ENCODE measurements around the gene JMY. TPM values are rescaled to one million over a fixed set of nuclear protein-coding genes. Genes with fewer than 3 reads are reported as not detected.

JMY gene
- total RNA-seq, 1 experiment from 2014 or later, result 15.2 TPM

DNA sequence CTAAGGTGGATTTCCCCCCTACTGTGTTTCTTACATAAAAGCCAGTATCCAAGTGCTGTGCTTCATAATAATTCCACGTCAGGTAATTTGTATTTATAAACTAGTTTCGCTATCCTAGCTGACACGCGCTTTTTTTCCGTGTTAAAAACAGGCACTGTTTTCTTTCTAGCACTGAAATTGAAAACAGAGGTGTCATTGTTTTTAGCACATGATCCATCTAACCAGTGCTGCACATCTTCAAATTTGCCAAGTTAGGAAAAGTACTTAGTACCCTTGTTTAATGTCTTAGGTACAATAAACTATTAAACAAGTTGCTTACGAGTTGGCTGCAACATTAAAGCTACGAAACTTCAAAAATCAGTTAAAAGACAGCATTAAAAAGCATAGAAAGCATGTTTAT, 49.9 kb downstream of the JMY start:
- H3K4me3 Mint-ChIP-seq, result no peak overlapping the region
- no peaks in the 10 kb centered on the region for H3K9me3 Mint-ChIP-seq
- Histone ChIP-seq H4K8ac (replicated peaks; ENCODE audit: insufficient read length, low read depth, low read length) (no peak overlapping the region), H2BK12ac (ENCODE audit: insufficient read length, low read depth, low read length) (no peak overlapping the region), H2BK5ac (ENCODE audit: insufficient read length, low read length) (no peak overlapping the region), H2BK120ac (ENCODE audit: low read depth, low read length, poor library complexity, severe bottlenecking) (no peak overlapping the region), H4K91ac (ENCODE audit: insufficient read length, low read depth, low read length) (no peak overlapping the region), H2AK5ac (ENCODE audit: insufficient read length, low read length) (no peak overlapping the region), H3K9me3 (ENCODE audit: control insufficient read depth, low read depth, low read length) (no peaks in the 10 kb centered on the region), H4K5ac (ENCODE audit: insufficient read length, low read depth, low read length) (no peak overlapping the region), H3K4me2 (ENCODE audit: insufficient read depth, insufficient read length, low read length) (no peak overlapping the region), H3K23me2 (ENCODE audit: insufficient read length, low read depth, low read length, poor library complexity, severe bottlenecking) (no peaks in the 10 kb centered on the region), H3K79me1 (ENCODE audit: insufficient read depth, low read depth, low read length, poor library complexity, severe bottlenecking) (no peaks in the 10 kb centered on the region), H3T11ph (ENCODE audit: low read length) (no peak overlapping the region), H3K56ac (ENCODE audit: insufficient read length, low read depth, low read length) (no peak overlapping the region), H3K23ac (ENCODE audit: insufficient read length, low read depth, low read length) (no peak overlapping the region), H3K27me3 (ENCODE audit: insufficient read depth, low read length) (no peaks in the 10 kb centered on the region), H3K4ac (ENCODE audit: low read depth, low read length) (no peak overlapping the region), H3K14ac (ENCODE audit: insufficient read depth, low read length) (no peak overlapping the region), H4K20me1 (ENCODE audit: control insufficient read depth, insufficient read depth, insufficient read length) (no peaks in the 10 kb centered on the region), H2AFZ (ENCODE audit: low read length) (no peak overlapping the region), H2BK20ac (ENCODE audit: low read depth, low read length, poor library complexity, severe bottlenecking) (no peak overlapping the region), H3K9ac (ENCODE audit: extremely low read depth, insufficient read length, low read length) (no peak overlapping the region), H3K4me1 (ENCODE audit: insufficient read depth, low read length) (no peaks in the 10 kb centered on the region; the same call in 1 of the 2 replicates), H2BK15ac (ENCODE audit: low read depth, low read length) (no peak overlapping the region), H3K27ac (ENCODE audit: insufficient read length, low read depth, low read length) (no peak overlapping the region), H3K79me2 (ENCODE audit: insufficient read depth, low read length) (no peaks in the 10 kb centered on the region), H3K18ac (ENCODE audit: insufficient read length, low read depth, low read length) (no peak overlapping the region)
- H3K36me3 Mint-ChIP-seq (ENCODE audit: insufficient read depth in 1 of 3, low read depth in 3 of 3), result peaks cover 6 to 33% (median 21%) of the 10 kb centered on the region in 3 experiments
- peaks cover 5 to 6% of the 10 kb centered on the region in 2 experiments for H3K4me1 Mint-ChIP-seq
- H3K27ac Mint-ChIP-seq, result no peak overlapping the region
- WGBS (ENCODE audit: extremely low coverage, insufficient read length, low lambda C conversion rate), result no CpG with 5 or more reads among the region's 7 CpGs
- no peaks in the 10 kb centered on the region for H3K27me3 Mint-ChIP-seq (ENCODE audit: low read depth)
- DNase-seq, result no peak
- TF ChIP-seq, protein P1, sequence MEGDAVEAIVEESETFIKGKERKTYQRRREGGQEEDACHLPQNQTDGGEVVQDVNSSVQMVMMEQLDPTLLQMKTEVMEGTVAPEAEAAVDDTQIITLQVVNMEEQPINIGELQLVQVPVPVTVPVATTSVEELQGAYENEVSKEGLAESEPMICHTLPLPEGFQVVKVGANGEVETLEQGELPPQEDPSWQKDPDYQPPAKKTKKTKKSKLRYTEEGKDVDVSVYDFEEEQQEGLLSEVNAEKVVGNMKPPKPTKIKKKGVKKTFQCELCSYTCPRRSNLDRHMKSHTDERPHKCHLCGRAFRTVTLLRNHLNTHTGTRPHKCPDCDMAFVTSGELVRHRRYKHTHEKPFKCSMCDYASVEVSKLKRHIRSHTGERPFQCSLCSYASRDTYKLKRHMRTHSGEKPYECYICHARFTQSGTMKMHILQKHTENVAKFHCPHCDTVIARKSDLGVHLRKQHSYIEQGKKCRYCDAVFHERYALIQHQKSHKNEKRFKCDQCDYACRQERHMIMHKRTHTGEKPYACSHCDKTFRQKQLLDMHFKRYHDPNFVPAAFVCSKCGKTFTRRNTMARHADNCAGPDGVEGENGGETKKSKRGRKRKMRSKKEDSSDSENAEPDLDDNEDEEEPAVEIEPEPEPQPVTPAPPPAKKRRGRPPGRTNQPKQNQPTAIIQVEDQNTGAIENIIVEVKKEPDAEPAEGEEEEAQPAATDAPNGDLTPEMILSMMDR (conservative IDR thresholded peaks at IDR 0.05), result no peak
